ENCODE results near the gene CDC45.
A peak's percentile ranks its signal among the peaks of the same experiment; 100 is the strongest.

CDC45 gene

GRCh38 chr22:19471572-19471971 is 8.1 kb upstream of the CDC45 start:
- no peak for DNase-seq

GRCh38 chr22:19472233-19472632 is 7.5 kb upstream of the CDC45 start:
- DNase-seq, result no peak

GRCh38 chr22:19473578-19473977 is 6.1 kb upstream of the CDC45 start:
- DNase-seq, result no peak

- no peak for DNase-seq
These were observed 3.7 kb upstream of the CDC45 start for GRCh38 chr22:19476023-19476422.

GRCh38 chr22:19477321-19478044 is 2.2 kb upstream of the CDC45 start:
- no peak for DNase-seq

- no peak for DNase-seq
These were observed 1.4 kb upstream of the CDC45 start for GRCh38 chr22:19478045-19478900.

GRCh38 chr22:19478901-19479354 is 792 bp upstream of the CDC45 start, which contains the start of gene UFD1:
UFD1 (minus strand) TSS chr22:19479193; CDS start chr22:19479085, 108 bp downstream.
- peak; percentile 44 for DNase-seq

- DNase-seq, result no peak
These were observed 451 bp downstream of the CDC45 start for GRCh38 chr22:19480173-19480568.

- no peak for DNase-seq
These were observed 1.1 kb downstream of the CDC45 start for GRCh38 chr22:19480789-19481188.

GRCh38 chr22:19482297-19482696 is 2.6 kb downstream of the CDC45 start:
- no peak for DNase-seq

- DNase-seq, result no peak
These were observed 3.9 kb downstream of the CDC45 start for GRCh38 chr22:19483481-19484244.

GRCh38 chr22:19488285-19488684 is 8.6 kb downstream of the CDC45 start:
- no peak for DNase-seq

GRCh38 chr22:19488884-19489843 is 9.4 kb downstream of the CDC45 start:
- DNase-seq, result no peak

- DNase-seq, result no peak
These were observed 11.0 kb downstream of the CDC45 start for GRCh38 chr22:19490628-19491230.

GRCh38 chr22:19492504-19493174 is 12.9 kb downstream of the CDC45 start:
- DNase-seq, result no peak

- DNase-seq, result no peak
These were observed 14.4 kb downstream of the CDC45 start for GRCh38 chr22:19494001-19494560.

- no peak for DNase-seq
These were observed 15.0 kb downstream of the CDC45 start for GRCh38 chr22:19494676-19495173.

- DNase-seq, result no peak
These were observed 16.0 kb downstream of the CDC45 start for GRCh38 chr22:19495562-19496323.

- no peak for DNase-seq
These were observed 16.6 kb downstream of the CDC45 start for GRCh38 chr22:19496324-19496630.

GRCh38 chr22:19497245-19497644 is 17.5 kb downstream of the CDC45 start:
- DNase-seq, result no peak
